ENCODE data around the gene VRK1.
A peak's percentile ranks its signal among the peaks of the same experiment; 100 is the strongest.
"Not testable (repeated sequence)": the region's sequence is repeated elsewhere in the genome, so short reads cannot be mapped to it uniquely, and the experiment has no call there.

The VRK1 gene

GRCh38 chr14:96829791-96830190, 32.6 kb downstream of the VRK1 start:
- DNase-seq, result no peak

- DNase-seq, result no peak
Observed at GRCh38 chr14:96830946-96831345, 33.8 kb downstream of the VRK1 start.

GRCh38 chr14:96832351-96832750, 35.2 kb downstream of the VRK1 start:
- DNase-seq, result no peak

- no peak for DNase-seq
Observed at GRCh38 chr14:96838449-96838848, 41.3 kb downstream of the VRK1 start.

GRCh38 chr14:96839251-96839650, 42.1 kb downstream of the VRK1 start:
- DNase-seq, result no peak

- no peak for DNase-seq
Observed at GRCh38 chr14:96843137-96843536, 46.0 kb downstream of the VRK1 start.

GRCh38 chr14:96844857-96845570, 47.8 kb downstream of the VRK1 start:
- DNase-seq, result no peak

- no peak for DNase-seq
Observed at GRCh38 chr14:96847451-96847850, 50.3 kb downstream of the VRK1 start.

GRCh38 chr14:96848011-96848410, 50.8 kb downstream of the VRK1 start:
- DNase-seq, result no peak

- no peak for DNase-seq
Observed at GRCh38 chr14:96849733-96850132, 52.6 kb downstream of the VRK1 start.

- DNase-seq, result no peak
Observed at GRCh38 chr14:96851694-96852381, 54.7 kb downstream of the VRK1 start.

GRCh38 chr14:96852823-96853422, 55.7 kb downstream of the VRK1 start:
- DNase-seq, result no peak

- DNase-seq, result no peak
Observed at GRCh38 chr14:96858643-96859042, 61.5 kb downstream of the VRK1 start.

GRCh38 chr14:96861568-96862310, 64.6 kb downstream of the VRK1 start:
- DNase-seq, result no peak

GRCh38 chr14:96863327-96863985, 66.3 kb downstream of the VRK1 start:
- DNase-seq, result peak; percentile 16

GRCh38 chr14:96863986-96864330, 66.8 kb downstream of the VRK1 start:
- no peak for DNase-seq

GRCh38 chr14:96867634-96868033, 70.5 kb downstream of the VRK1 start:
- DNase-seq, result no peak

GRCh38 chr14:96874127-96874526, 76.9 kb downstream of the VRK1 start:
- no peak for DNase-seq

GRCh38 chr14:96876747-96877146, 79.6 kb downstream of the VRK1 start:
- no peak for DNase-seq

- no peak for DNase-seq
Observed at GRCh38 chr14:96881713-96882112, 84.5 kb downstream of the VRK1 start.

GRCh38 chr14:96883974-96884373, 86.8 kb downstream of the VRK1 start:
- not testable (repeated sequence) for DNase-seq

- peak; percentile 3 for DNase-seq
Observed at GRCh38 chr14:96888158-96888557, 91.0 kb downstream of the VRK1 start.

GRCh38 chr14:96888593-96888992, 91.4 kb downstream of the VRK1 start:
- DNase-seq, result peak; percentile 32
